Activated T-helper 1 cell treated with Interleukin-2 at 50 U/mL for 16 hours (primary cell): Measurements from ENCODE around the gene LEFTY1.

Experiments
- DNase-seq: peaks from one replicate; pipeline ENCODE4 v3.0.0-alpha.2; 2020; ENCODE audit warnings: low read depth

Gene LEFTY1

GRCh38 chr1:225872075-225872430 is 16.9 kb downstream of the LEFTY1 start:
- DNase-seq: no peak

GRCh38 chr1:225871359-225872074 is 17.4 kb downstream of the LEFTY1 start:
- no peak for DNase-seq

GRCh38 chr1:225870911-225871310 is 18.0 kb downstream of the LEFTY1 start:
- DNase-seq: no peak

- DNase-seq: no peak
Observed at GRCh38 chr1:225868631-225869330, 20.2 kb downstream of the LEFTY1 start.

- DNase-seq: no peak
Observed at GRCh38 chr1:225866981-225867380, 22.0 kb downstream of the LEFTY1 start.

- peak; percentile 60 for DNase-seq
Observed at GRCh38 chr1:225866061-225866837, 22.7 kb downstream of the LEFTY1 start.

- no peak for DNase-seq
Observed at GRCh38 chr1:225865514-225865913, 23.4 kb downstream of the LEFTY1 start.

- no peak for DNase-seq
Observed at GRCh38 chr1:225863167-225863566, 25.8 kb downstream of the LEFTY1 start.

GRCh38 chr1:225862581-225862950 is 26.4 kb downstream of the LEFTY1 start:
- no peak for DNase-seq

GRCh38 chr1:225861834-225862580 is 26.9 kb downstream of the LEFTY1 start:
- DNase-seq: no peak

GRCh38 chr1:225860876-225861441 is 28.0 kb downstream of the LEFTY1 start:
- no peak for DNase-seq

GRCh38 chr1:225860107-225860506 is 28.8 kb downstream of the LEFTY1 start:
- no peak for DNase-seq

- no peak for DNase-seq
Observed at GRCh38 chr1:225859151-225859550, 29.8 kb downstream of the LEFTY1 start.

GRCh38 chr1:225857256-225857655 is 31.7 kb downstream of the LEFTY1 start:
- no peak for DNase-seq

GRCh38 chr1:225855503-225856300 is 33.2 kb downstream of the LEFTY1 start:
- DNase-seq: no peak

GRCh38 chr1:225853441-225853840 is 35.5 kb downstream of the LEFTY1 start:
- DNase-seq: no peak

- DNase-seq: no peak
Observed at GRCh38 chr1:225852413-225853124, 36.4 kb downstream of the LEFTY1 start.

GRCh38 chr1:225851805-225852204 is 37.1 kb downstream of the LEFTY1 start:
- DNase-seq: no peak

- no peak for DNase-seq
Observed at GRCh38 chr1:225850370-225850769, 38.6 kb downstream of the LEFTY1 start.

GRCh38 chr1:225849925-225850324 is 39.0 kb downstream of the LEFTY1 start:
- DNase-seq: no peak
